Liver (tissue), 2 donors: ENCODE measurements around the gene TSPAN5.

Source experiments
- YY1 ChIP-seq: IDR thresholded peaks from 2 replicates; pipeline ENCODE4 v1.6.1; 2016; ENCODE audit warnings: antibody characterized with exemption, mild to moderate bottlenecking
- TF ChIP-seq, protein P1 (sequence below): fragments of 150-350 bp; IDR thresholded peaks from 2 replicates; pipeline ENCODE4 v1.5.1; 2017; ENCODE audit warnings: improper control_type of control experiment, low read depth, low read length; ENCODE audit not compliant: missing input control
- donor health status: healthy.

DNA sequence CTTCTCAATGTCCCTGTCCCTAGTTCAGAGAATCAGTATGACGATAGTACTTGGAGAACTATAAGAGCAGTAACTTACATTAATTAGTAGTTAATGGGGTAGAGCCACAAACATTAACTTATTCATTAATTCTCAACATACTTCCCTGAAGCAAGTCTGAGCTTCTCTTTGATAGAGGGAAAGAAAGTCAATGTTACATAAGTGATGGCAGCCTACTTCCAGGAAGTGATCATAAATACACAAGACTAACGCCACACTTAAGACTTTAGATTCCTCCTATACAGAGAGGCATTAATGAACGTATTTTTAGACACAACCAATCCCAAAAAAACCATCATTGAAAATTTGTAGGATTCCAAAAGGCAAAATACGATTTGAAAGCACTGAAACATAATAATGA is 33.8 kb downstream of the TSPAN5 start:
- TF ChIP-seq, protein P1, sequence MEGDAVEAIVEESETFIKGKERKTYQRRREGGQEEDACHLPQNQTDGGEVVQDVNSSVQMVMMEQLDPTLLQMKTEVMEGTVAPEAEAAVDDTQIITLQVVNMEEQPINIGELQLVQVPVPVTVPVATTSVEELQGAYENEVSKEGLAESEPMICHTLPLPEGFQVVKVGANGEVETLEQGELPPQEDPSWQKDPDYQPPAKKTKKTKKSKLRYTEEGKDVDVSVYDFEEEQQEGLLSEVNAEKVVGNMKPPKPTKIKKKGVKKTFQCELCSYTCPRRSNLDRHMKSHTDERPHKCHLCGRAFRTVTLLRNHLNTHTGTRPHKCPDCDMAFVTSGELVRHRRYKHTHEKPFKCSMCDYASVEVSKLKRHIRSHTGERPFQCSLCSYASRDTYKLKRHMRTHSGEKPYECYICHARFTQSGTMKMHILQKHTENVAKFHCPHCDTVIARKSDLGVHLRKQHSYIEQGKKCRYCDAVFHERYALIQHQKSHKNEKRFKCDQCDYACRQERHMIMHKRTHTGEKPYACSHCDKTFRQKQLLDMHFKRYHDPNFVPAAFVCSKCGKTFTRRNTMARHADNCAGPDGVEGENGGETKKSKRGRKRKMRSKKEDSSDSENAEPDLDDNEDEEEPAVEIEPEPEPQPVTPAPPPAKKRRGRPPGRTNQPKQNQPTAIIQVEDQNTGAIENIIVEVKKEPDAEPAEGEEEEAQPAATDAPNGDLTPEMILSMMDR = no peak
- TF ChIP-seq YY1 = no peak
